SH-SY5Y (cell line): ENCODE data around the gene RIMS1.
A peak's percentile ranks its signal among the peaks of the same experiment; 100 is the strongest.

Source experiments
- GATA2 ChIP-seq: IDR thresholded peaks from 2 replicates; pipeline ENCODE4 v1.6.1; 2011; ENCODE audit warnings: mild to moderate bottlenecking, low read depth, low read length
- GATA3 ChIP-seq: IDR thresholded peaks from 2 replicates; pipeline ENCODE4 v1.6.1; 2011; ENCODE audit warnings: low read depth, mild to moderate bottlenecking, low read length, moderate library complexity

- TF ChIP-seq GATA3 = no peak
- TF ChIP-seq GATA2 = 0 out of 2 replicates have a peak, but pooled peaks have one; percentile 9
These were observed 326.3 kb downstream of the RIMS1 start for GRCh38 chr6:72212686-72213085.
